Measurements from ENCODE around the gene PRRC1.

GRCh38 chr5:127513408-127513970 is 4.0 kb upstream of the PRRC1 start:
- TF ChIP-seq, protein P1, sequence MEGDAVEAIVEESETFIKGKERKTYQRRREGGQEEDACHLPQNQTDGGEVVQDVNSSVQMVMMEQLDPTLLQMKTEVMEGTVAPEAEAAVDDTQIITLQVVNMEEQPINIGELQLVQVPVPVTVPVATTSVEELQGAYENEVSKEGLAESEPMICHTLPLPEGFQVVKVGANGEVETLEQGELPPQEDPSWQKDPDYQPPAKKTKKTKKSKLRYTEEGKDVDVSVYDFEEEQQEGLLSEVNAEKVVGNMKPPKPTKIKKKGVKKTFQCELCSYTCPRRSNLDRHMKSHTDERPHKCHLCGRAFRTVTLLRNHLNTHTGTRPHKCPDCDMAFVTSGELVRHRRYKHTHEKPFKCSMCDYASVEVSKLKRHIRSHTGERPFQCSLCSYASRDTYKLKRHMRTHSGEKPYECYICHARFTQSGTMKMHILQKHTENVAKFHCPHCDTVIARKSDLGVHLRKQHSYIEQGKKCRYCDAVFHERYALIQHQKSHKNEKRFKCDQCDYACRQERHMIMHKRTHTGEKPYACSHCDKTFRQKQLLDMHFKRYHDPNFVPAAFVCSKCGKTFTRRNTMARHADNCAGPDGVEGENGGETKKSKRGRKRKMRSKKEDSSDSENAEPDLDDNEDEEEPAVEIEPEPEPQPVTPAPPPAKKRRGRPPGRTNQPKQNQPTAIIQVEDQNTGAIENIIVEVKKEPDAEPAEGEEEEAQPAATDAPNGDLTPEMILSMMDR (IDR thresholded peaks at IDR 0.05; ENCODE audit: poor library complexity, severe bottlenecking), result no peak
- no peak for TF ChIP-seq REST (IDR thresholded peaks at IDR 0.05; ENCODE audit: borderline replicate concordance)
- no peak for TF ChIP-seq EP300 (conservative IDR thresholded peaks at IDR 0.05; ENCODE audit: poor library complexity, severe bottlenecking)
- no peak for TF ChIP-seq POLR2AphosphoS5 (IDR thresholded peaks at IDR 0.05)
- no peak for TF ChIP-seq MXI1 (conservative IDR thresholded peaks at IDR 0.05; ENCODE audit: poor library complexity, severe bottlenecking)
